Measurements from ENCODE around the gene HHAT. TPM values are rescaled to one million over a fixed set of nuclear protein-coding genes. Genes with fewer than 3 reads are reported as not detected.
A peak's percentile ranks its signal among the peaks of the same experiment; 100 is the strongest.

Gene HHAT
- total RNA-seq, 1 experiment from 2014 or later = 3.0 TPM

- H3K27ac ChIP-seq (ENCODE audit: low read depth, low read length, poor library complexity, severe bottlenecking) = no peak overlapping the region
- ChIA-PET POLR2A (ENCODE audit: low non-redundant PET) (no interaction called here), CTCF (no interaction called here)
- H3K9me3 ChIP-seq (ENCODE audit: low read depth, low read length, poor library complexity, severe bottlenecking) = no peaks in the 10 kb centered on the region
- TF ChIP-seq CTCF (conservative IDR thresholded peaks at IDR 0.05; ENCODE audit: low read depth, low read length) (no peak), EZH2 (IDR thresholded peaks at IDR 0.05; ENCODE audit: borderline replicate concordance, low read depth, low read length, poor library complexity, severe bottlenecking) (no peak)
- BruUV-seq (replicated peaks) = no TSS peak
- H3K27me3 ChIP-seq (replicated peaks; ENCODE audit: insufficient read depth, low read depth, low read length, poor library complexity) = peaks cover 24% of the 10 kb centered on the region
- DNase-seq (ENCODE audit: low spot score) = no peak
- intact Hi-C loops (cut with micrococcal nuclease; ENCODE audit: unreplicated experiment) = loop anchor here (10.0 kb wide), 1 partner anchor 432 kb away; no protein-coding TSS in a partner anchor
- no peaks in the 10 kb centered on the region for H3K4me1 ChIP-seq (ENCODE audit: insufficient read depth, low read length, poor library complexity, severe bottlenecking)
- H3K4me3 ChIP-seq (ENCODE audit: low read depth, low read length, poor library complexity, severe bottlenecking) = no peak overlapping the region
- H3K36me3 ChIP-seq (ENCODE audit: insufficient read depth, low read length, poor library complexity, severe bottlenecking) = no peaks in the 10 kb centered on the region
Measured at GRCh38 chr1:210582205-210582970, 253.7 kb downstream of the HHAT start.

GRCh38 chr1:210584439-210585113 is 255.9 kb downstream of the HHAT start:
- Histone ChIP-seq H3K27me3 (replicated peaks; ENCODE audit: insufficient read depth, low read depth, low read length, poor library complexity) (peaks cover 24% of the 10 kb centered on the region), H3K27ac (ENCODE audit: low read depth, low read length, poor library complexity, severe bottlenecking) (no peak overlapping the region), H3K4me3 (ENCODE audit: low read depth, low read length, poor library complexity, severe bottlenecking) (no peak overlapping the region), H3K4me1 (ENCODE audit: insufficient read depth, low read length, poor library complexity, severe bottlenecking) (no peaks in the 10 kb centered on the region), H3K36me3 (ENCODE audit: insufficient read depth, low read length, poor library complexity, severe bottlenecking) (no peaks in the 10 kb centered on the region), H3K9me3 (ENCODE audit: low read depth, low read length, poor library complexity, severe bottlenecking) (no peaks in the 10 kb centered on the region)
- intact Hi-C loops (cut with micrococcal nuclease; ENCODE audit: unreplicated experiment) = loop anchor here (1.0 to 10.0 kb wide), 5 partner anchors 136 to 550 kb away; partner anchors contain the start of gene KCNH1
- BruUV-seq (replicated peaks) = no TSS peak
- ChIA-PET CTCF (interaction anchor here (0.7 to 2.2 kb wide), 2 partner anchors 549 to 551 kb away, joined by 3 to 14 read pairs; partner anchors contain the start of gene KCNH1), POLR2A (ENCODE audit: low non-redundant PET) (interaction anchor here (0.6 kb wide), 1 partner anchor 210 kb away, joined by 3 read pairs; no protein-coding TSS in a partner anchor)
- TF ChIP-seq EZH2 (IDR thresholded peaks at IDR 0.05; ENCODE audit: borderline replicate concordance, low read depth, low read length, poor library complexity, severe bottlenecking) = no peak
- peak; percentile 87 for TF ChIP-seq CTCF (conservative IDR thresholded peaks at IDR 0.05; ENCODE audit: low read depth, low read length)
- peak; percentile 91 for DNase-seq (ENCODE audit: low spot score)

- Histone ChIP-seq H3K4me3 (ENCODE audit: low read depth, low read length, poor library complexity, severe bottlenecking) (no peak overlapping the region), H3K27ac (ENCODE audit: low read depth, low read length, poor library complexity, severe bottlenecking) (no peak overlapping the region), H3K9me3 (ENCODE audit: low read depth, low read length, poor library complexity, severe bottlenecking) (no peaks in the 10 kb centered on the region), H3K27me3 (replicated peaks; ENCODE audit: insufficient read depth, low read depth, low read length, poor library complexity) (peaks cover 15% of the 10 kb centered on the region), H3K4me1 (ENCODE audit: insufficient read depth, low read length, poor library complexity, severe bottlenecking) (no peaks in the 10 kb centered on the region), H3K36me3 (ENCODE audit: insufficient read depth, low read length, poor library complexity, severe bottlenecking) (no peaks in the 10 kb centered on the region)
- TF ChIP-seq CTCF (conservative IDR thresholded peaks at IDR 0.05; ENCODE audit: low read depth, low read length) (no peak), EZH2 (IDR thresholded peaks at IDR 0.05; ENCODE audit: borderline replicate concordance, low read depth, low read length, poor library complexity, severe bottlenecking) (no peak)
- BruUV-seq (replicated peaks) = no TSS peak
- intact Hi-C loops (cut with micrococcal nuclease; ENCODE audit: unreplicated experiment) = loop anchor here (10.0 kb wide), 1 partner anchor 428 kb away; no protein-coding TSS in a partner anchor
- peak; percentile 35 for DNase-seq (ENCODE audit: low spot score)
- ChIA-PET POLR2A (ENCODE audit: low non-redundant PET) (no interaction called here), CTCF (interaction anchor here (1.3 kb wide), 1 partner anchor 547 kb away, joined by 6 read pairs; the partner anchor contains the start of gene KCNH1)
Measured at GRCh38 chr1:210586771-210587170, 258.1 kb downstream of the HHAT start.
